ENCODE results near the gene VPS39.
"Not testable (repeated sequence)": the region's sequence is repeated elsewhere in the genome, so short reads cannot be mapped to it uniquely, and the experiment has no call there.

The VPS39 gene

GRCh38 chr15:42207674-42208579 is at the start of gene VPS39:
Gene VPS39 (minus strand): TSS chr15:42208304. CDS start chr15:42208153, 151 bp downstream.
- no peaks in the 10 kb centered on the region for H3K27me3 Mint-ChIP-seq
- H3K36me3 Mint-ChIP-seq (ENCODE audit: insufficient read depth), result peaks cover 15% of the 10 kb centered on the region
- H3K9me3 Mint-ChIP-seq, result no peaks in the 10 kb centered on the region
- H3K4me1 Mint-ChIP-seq, result peaks cover 40% of the 10 kb centered on the region
- peak; percentile 95 for ATAC-seq (replicated peaks; ENCODE audit: extremely low read depth, poor library complexity, severe bottlenecking)
- peak within 1 kb of the TSS; percentile 91 for H3K4me3 Mint-ChIP-seq
- peak; percentile 67 to 73 for DNase-seq (ENCODE audit: low spot score in 2 of 2)
- peak within 1 kb of the TSS; percentile 93 for H3K27ac Mint-ChIP-seq (ENCODE audit: low read depth)

GRCh38 chr15:42253300-42253699 is 45.2 kb upstream of the VPS39 start:
- no peak for ATAC-seq (replicated peaks; ENCODE audit: extremely low read depth, poor library complexity, severe bottlenecking)
- peaks cover 24% of the 10 kb centered on the region for H3K36me3 Mint-ChIP-seq (ENCODE audit: insufficient read depth)
- no peaks in the 10 kb centered on the region for H3K27me3 Mint-ChIP-seq
- H3K27ac Mint-ChIP-seq (ENCODE audit: low read depth), result no peak overlapping the region
- peaks cover 16% of the 10 kb centered on the region for H3K9me3 Mint-ChIP-seq
- no peak for DNase-seq (ENCODE audit: low spot score in 2 of 2)
- no peak overlapping the region for H3K4me3 Mint-ChIP-seq
- peaks cover 31% of the 10 kb centered on the region for H3K4me1 Mint-ChIP-seq

- DNase-seq (ENCODE audit: low spot score in 2 of 2) (no peak), ATAC-seq (replicated peaks; ENCODE audit: extremely low read depth, poor library complexity, severe bottlenecking) (no peak)
- no peaks in the 10 kb centered on the region for H3K9me3 Mint-ChIP-seq
- H3K36me3 Mint-ChIP-seq (ENCODE audit: insufficient read depth), result peaks cover 54% of the 10 kb centered on the region
- no peaks in the 10 kb centered on the region for H3K27me3 Mint-ChIP-seq
- peaks cover 2% of the 10 kb centered on the region for H3K4me1 Mint-ChIP-seq
- H3K27ac Mint-ChIP-seq (ENCODE audit: low read depth), result no peak overlapping the region
- H3K4me3 Mint-ChIP-seq, result no peak overlapping the region
Measured at GRCh38 chr15:42240823-42241222, 32.7 kb upstream of the VPS39 start.

GRCh38 chr15:42239528-42240182 is 31.6 kb upstream of the VPS39 start:
- Mint-ChIP-seq H3K4me3 (no peak overlapping the region), H3K27me3 (no peaks in the 10 kb centered on the region), H3K9me3 (no peaks in the 10 kb centered on the region), H3K4me1 (no peaks in the 10 kb centered on the region), H3K36me3 (ENCODE audit: insufficient read depth) (peaks cover 61% of the 10 kb centered on the region), H3K27ac (ENCODE audit: low read depth) (no peak overlapping the region)
- no peak for ATAC-seq (replicated peaks; ENCODE audit: extremely low read depth, poor library complexity, severe bottlenecking)
- no peak for DNase-seq (ENCODE audit: low spot score in 2 of 2)

GRCh38 chr15:42233107-42233506 is 25.0 kb upstream of the VPS39 start:
- peaks cover 61% of the 10 kb centered on the region for H3K36me3 Mint-ChIP-seq (ENCODE audit: insufficient read depth)
- no peak overlapping the region for H3K27ac Mint-ChIP-seq (ENCODE audit: low read depth)

GRCh38 chr15:42232606-42233005 is 24.5 kb upstream of the VPS39 start:
- no peak overlapping the region for H3K27ac Mint-ChIP-seq (ENCODE audit: low read depth)

More at GRCh38 chr15:42233107-42233506, 25.0 kb upstream of the VPS39 start:
- Mint-ChIP-seq H3K4me1 (no peaks in the 10 kb centered on the region), H3K9me3 (no peaks in the 10 kb centered on the region), H3K4me3 (no peak overlapping the region), H3K27me3 (no peaks in the 10 kb centered on the region)
- DNase-seq (ENCODE audit: low spot score in 2 of 2) (no peak), ATAC-seq (replicated peaks; ENCODE audit: extremely low read depth, poor library complexity, severe bottlenecking) (no peak)

GRCh38 chr15:42231088-42231487 is 23.0 kb upstream of the VPS39 start:
- no peak overlapping the region for H3K27ac Mint-ChIP-seq (ENCODE audit: low read depth)
- no peak overlapping the region for H3K4me3 Mint-ChIP-seq
- peaks cover 56% of the 10 kb centered on the region for H3K36me3 Mint-ChIP-seq (ENCODE audit: insufficient read depth)
- H3K9me3 Mint-ChIP-seq, result no peaks in the 10 kb centered on the region
- ATAC-seq (replicated peaks; ENCODE audit: extremely low read depth, poor library complexity, severe bottlenecking) (no peak), DNase-seq (ENCODE audit: low spot score in 2 of 2) (no peak)
- no peaks in the 10 kb centered on the region for H3K27me3 Mint-ChIP-seq
- H3K4me1 Mint-ChIP-seq, result no peaks in the 10 kb centered on the region

More at GRCh38 chr15:42232606-42233005, 24.5 kb upstream of the VPS39 start:
- H3K4me1 Mint-ChIP-seq, result no peaks in the 10 kb centered on the region
- no peak for ATAC-seq (replicated peaks; ENCODE audit: extremely low read depth, poor library complexity, severe bottlenecking)
- H3K9me3 Mint-ChIP-seq, result no peaks in the 10 kb centered on the region
- peaks cover 59% of the 10 kb centered on the region for H3K36me3 Mint-ChIP-seq (ENCODE audit: insufficient read depth)
- no peak for DNase-seq (ENCODE audit: low spot score in 2 of 2)
- no peak overlapping the region for H3K4me3 Mint-ChIP-seq
- no peaks in the 10 kb centered on the region for H3K27me3 Mint-ChIP-seq

- H3K27me3 Mint-ChIP-seq; H3K4me3 Mint-ChIP-seq; DNase-seq (ENCODE audit: low spot score in 2 of 2); H3K27ac Mint-ChIP-seq (ENCODE audit: low read depth); ATAC-seq (replicated peaks; ENCODE audit: extremely low read depth, poor library complexity, severe bottlenecking); H3K4me1 Mint-ChIP-seq; H3K9me3 Mint-ChIP-seq: not testable (repeated sequence)
- peaks cover 62% of the 10 kb centered on the region for H3K36me3 Mint-ChIP-seq (ENCODE audit: insufficient read depth)
Measured at GRCh38 chr15:42228981-42229380, 20.9 kb upstream of the VPS39 start.

GRCh38 chr15:42228036-42228435 is 19.9 kb upstream of the VPS39 start:
- H3K9me3 Mint-ChIP-seq, result no peaks in the 10 kb centered on the region
- ATAC-seq (replicated peaks; ENCODE audit: extremely low read depth, poor library complexity, severe bottlenecking) (no peak), DNase-seq (ENCODE audit: low spot score in 2 of 2) (no peak)
- no peaks in the 10 kb centered on the region for H3K4me1 Mint-ChIP-seq
- no peaks in the 10 kb centered on the region for H3K27me3 Mint-ChIP-seq
- H3K36me3 Mint-ChIP-seq (ENCODE audit: insufficient read depth), result peaks cover 57% of the 10 kb centered on the region
- no peak overlapping the region for H3K27ac Mint-ChIP-seq (ENCODE audit: low read depth)
- no peak overlapping the region for H3K4me3 Mint-ChIP-seq

GRCh38 chr15:42226648-42227047 is 18.5 kb upstream of the VPS39 start:
- peaks cover 60% of the 10 kb centered on the region for H3K36me3 Mint-ChIP-seq (ENCODE audit: insufficient read depth)
- no peaks in the 10 kb centered on the region for H3K27me3 Mint-ChIP-seq
- H3K4me1 Mint-ChIP-seq, result no peaks in the 10 kb centered on the region
- DNase-seq (ENCODE audit: low spot score in 2 of 2) (no peak), ATAC-seq (replicated peaks; ENCODE audit: extremely low read depth, poor library complexity, severe bottlenecking) (no peak)
- no peaks in the 10 kb centered on the region for H3K9me3 Mint-ChIP-seq
- H3K27ac Mint-ChIP-seq (ENCODE audit: low read depth), result no peak overlapping the region
- H3K4me3 Mint-ChIP-seq, result no peak overlapping the region

GRCh38 chr15:42220216-42220615 is 12.1 kb upstream of the VPS39 start:
- Mint-ChIP-seq H3K9me3 (no peaks in the 10 kb centered on the region), H3K4me1 (no peaks in the 10 kb centered on the region), H3K4me3 (no peak overlapping the region), H3K27me3 (no peaks in the 10 kb centered on the region), H3K36me3 (ENCODE audit: insufficient read depth) (peaks cover 53% of the 10 kb centered on the region), H3K27ac (ENCODE audit: low read depth) (no peak overlapping the region)
- ATAC-seq (replicated peaks; ENCODE audit: extremely low read depth, poor library complexity, severe bottlenecking) (no peak), DNase-seq (ENCODE audit: low spot score in 2 of 2) (no peak)

- Mint-ChIP-seq H3K4me3 (no peak overlapping the region), H3K27ac (ENCODE audit: low read depth) (no peak overlapping the region), H3K36me3 (ENCODE audit: insufficient read depth) (peaks cover 42% of the 10 kb centered on the region), H3K27me3 (no peaks in the 10 kb centered on the region), H3K9me3 (no peaks in the 10 kb centered on the region), H3K4me1 (no peaks in the 10 kb centered on the region)
- ATAC-seq (replicated peaks; ENCODE audit: extremely low read depth, poor library complexity, severe bottlenecking), result no peak
- DNase-seq (ENCODE audit: low spot score in 2 of 2), result no peak
Measured at GRCh38 chr15:42218953-42219592, 11.0 kb upstream of the VPS39 start.
